ENCODE data around the gene HEATR5B.

DNA sequence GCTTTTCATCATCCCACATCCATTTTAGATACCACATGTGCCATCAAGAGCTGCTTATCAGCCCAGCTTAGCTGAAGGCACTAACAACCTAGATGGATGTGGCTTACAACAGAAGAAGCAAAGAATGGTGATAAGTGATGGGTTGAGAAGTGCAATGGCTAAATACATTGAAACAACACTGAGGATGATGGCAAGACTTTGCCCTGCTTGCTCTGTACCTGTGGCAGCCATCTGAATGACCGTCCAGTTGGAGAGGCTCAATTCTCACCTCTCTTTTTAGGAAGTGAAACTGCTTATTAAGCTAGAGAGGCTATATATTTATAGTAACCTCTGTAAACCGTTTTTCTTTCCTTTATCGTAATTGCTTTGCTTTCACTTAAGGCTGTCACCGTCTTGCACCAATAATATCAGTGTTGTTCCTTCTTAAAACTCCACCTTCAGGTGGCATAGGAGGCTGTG is 5.9 kb upstream of the HEATR5B start:
- TF ChIP-seq TAF1 (IDR thresholded peaks at IDR 0.05; ENCODE audit: low read depth, low read length) (no peak), POLR2AphosphoS5 (IDR thresholded peaks at IDR 0.05; ENCODE audit: low read depth, low read length) (peak; percentile 53; the same call in 1 of the 2 replicates), POLR2A (IDR thresholded peaks at IDR 0.05; ENCODE audit: low read depth, low read length) (peak; percentile 41; the same call in 1 of the 2 replicates), POU2F2 (IDR thresholded peaks at IDR 0.05; ENCODE audit: low read depth, low read length) (no peak)

Data from GM12891 (cell line).